ENCODE results near the gene AKR7A2.
"Not testable (repeated sequence)": the region's sequence is repeated elsewhere in the genome, so short reads cannot be mapped to it uniquely, and the experiment has no call there.

AKR7A2 gene

GRCh38 chr1:19324665-19324990, 12.7 kb upstream of the AKR7A2 start:
- no peak for DNase-seq

- DNase-seq = no peak
Measured at GRCh38 chr1:19323987-19324664, 12.2 kb upstream of the AKR7A2 start.

GRCh38 chr1:19322481-19322880, 10.5 kb upstream of the AKR7A2 start:
- DNase-seq = no peak

- DNase-seq = no peak
Measured at GRCh38 chr1:19321071-19321470, 9.1 kb upstream of the AKR7A2 start.

GRCh38 chr1:19319196-19319595, 7.3 kb upstream of the AKR7A2 start:
- DNase-seq = no peak

- no peak for DNase-seq
Measured at GRCh38 chr1:19317126-19317910, 5.4 kb upstream of the AKR7A2 start.

- DNase-seq = peak; percentile 24
Measured at GRCh38 chr1:19315378-19316198, 3.6 kb upstream of the AKR7A2 start.

GRCh38 chr1:19313961-19314882, 2.3 kb upstream of the AKR7A2 start:
- DNase-seq = no peak

- DNase-seq = no peak
Measured at GRCh38 chr1:19313636-19313959, 1.7 kb upstream of the AKR7A2 start.

GRCh38 chr1:19312782-19313635, 1.1 kb upstream of the AKR7A2 start:
- no peak for DNase-seq

GRCh38 chr1:19311503-19311930, 427 bp downstream of the AKR7A2 start:
- DNase-seq = no peak

- DNase-seq = peak; percentile 58
Measured at GRCh38 chr1:19310720-19311502, 1.0 kb downstream of the AKR7A2 start.

GRCh38 chr1:19310061-19310460, 1.9 kb downstream of the AKR7A2 start:
- no peak for DNase-seq

- no peak for DNase-seq
Measured at GRCh38 chr1:19309123-19309813, 2.7 kb downstream of the AKR7A2 start.

GRCh38 chr1:19308509-19308907, 3.4 kb downstream of the AKR7A2 start:
- DNase-seq = no peak

GRCh38 chr1:19307794-19308508, 4.0 kb downstream of the AKR7A2 start:
- DNase-seq = no peak

- DNase-seq = no peak
Measured at GRCh38 chr1:19306941-19307340, 5.0 kb downstream of the AKR7A2 start.

GRCh38 chr1:19305880-19306279, 6.1 kb downstream of the AKR7A2 start:
- DNase-seq = no peak

GRCh38 chr1:19304081-19304480, 7.9 kb downstream of the AKR7A2 start:
- not testable (repeated sequence) for DNase-seq

- DNase-seq = peak; percentile 55
Measured at GRCh38 chr1:19300211-19300610, 11.7 kb downstream of the AKR7A2 start.

All from eye (tissue), 1 donor.